Adrenal gland (tissue), 19 donors: ENCODE results near the gene TM2D1. TPM values are rescaled to one million over a fixed set of nuclear protein-coding genes. Genes with fewer than 3 reads are reported as not detected.

Source experiments
- DNase-seq, 7 donors: peaks; one replicate each; pipeline ENCODE4 v3.0.0-alpha.2; 2019 to 2020
- H3K27ac ChIP-seq, 5 donors: fragments of 200-600 bp; sonication (generic) in 4 of 5; 1 replicate in 3 of 5; 2 replicates in 2 of 5; pipeline versions ENCODE4 v1.5.1 to v1.8.0; 2016 to 2020; ENCODE audit warnings: mild to moderate bottlenecking in 1 of 5
- H3K27me3 ChIP-seq: fragments of 200-600 bp; 2 replicates; pipeline ENCODE4 v1.8.0; 2021
- H3K36me3 ChIP-seq, 2 donors: fragments of 200-600 bp; replicated peaks in 1 of 2; 1 replicate in 1 of 2; 2 replicates in 1 of 2; pipeline versions ENCODE4 v1.5.1 to v1.8.0; 2018 to 2022
- H3K4me1 ChIP-seq, 2 donors: fragments of 200-600 bp; replicated peaks in 1 of 2; 1 replicate in 1 of 2; 2 replicates in 1 of 2; pipeline versions ENCODE4 v1.5.1 to v1.8.0; 2018 to 2021
- H3K4me3 ChIP-seq, 4 donors: fragments of 200-600 bp; sonication (generic) in 3 of 4; one replicate each; pipeline ENCODE4 v1.5.1; 2016 to 2018
- H3K9me3 ChIP-seq, 3 donors: fragments of 200-600 bp; sonication (generic) in 1 of 3; replicated peaks in 1 of 3; 1 replicate in 2 of 3; 2 replicates in 1 of 3; pipeline versions ENCODE4 v1.5.1 to v1.8.0; 2016 to 2021
- POLR2A ChIP-seq, 2 donors: fragments of 450-650 bp; IDR thresholded peaks; one replicate each; pipeline ENCODE4 v1.6.1; 2017; ENCODE audit warnings: antibody characterized with exemption in 2 of 2, mild to moderate bottlenecking in 2 of 2, moderate library complexity in 1 of 2
- WGBS, 4 donors: extraction: QIAGEN DNeasy Blood & Tissue Kit in 2 of 4; methylation state at CpG; one replicate each; pipeline versions ENCODE4 v1.1.5 to v1.1.7; 2013 to 2017; 5-methylcytosine and 5-hydroxymethylcytosine counted together
- intact Hi-C, 2 donors: fragments of 100-400 bp; cut with DNase I; formaldehyde crosslinking; loops; one replicate each; pipeline versions ENCODE4 v1.14.1 to v1.15.0; 2022 to 2023
- long read RNA-seq, 10 donors: library from polyadenylated mRNA in 3 of 10; unstranded in 2 of 10; stranded (forward) in 1 of 10; transcript quantifications; one replicate each; pipeline ENCODE4 v2.0.0 and lab custom pipeline, GENCODE V29; 2021 to 2026
- polyA plus RNA-seq, 3 donors: library from polyadenylated mRNA; stranded (reverse); fragments of 200-250 nt in 2 of 3; fragments of 350-450 nt in 1 of 3; fragmentation: Illumina TruSeq in 1 of 3; extraction: RNeasy Lipid Tissue Mini Kit (QIAGEN cat#74804) in 1 of 3; gene quantifications; one replicate each; pipeline ENCODE4 v1.2.3, GENCODE V29; 2013 to 2014
- total RNA-seq, 9 donors: library from RNA; depleted of rRNA in 4 of 9; stranded (reverse); fragments of >200 nt in 4 of 9; fragments of 120-200 nt in 1 of 9; fragmentation: NEBNext Ultra II Directional in 1 of 9; extraction: Animal tissue kit (Norgen Biotek cat#: 25700) in 1 of 9; gene quantifications; one replicate each; pipeline versions ENCODE4 v1.1.0 to v1.2.4, GENCODE V29; 2013 to 2023
- TF ChIP-seq, protein P1 (sequence below), 6 experiments: fragments of 450-650 bp in 4 of 6; fragments of 200-600 bp in 2 of 6; sonication (generic) in 1 of 6; IDR thresholded peaks; 1 replicate in 5 of 6; 2 replicates in 1 of 6; pipeline versions ENCODE4 v1.5.1 to v1.8.0; 2016 to 2021; ENCODE audit warnings: antibody characterized with exemption in 6 of 6, mild to moderate bottlenecking in 2 of 6, moderate library complexity in 1 of 6
- donor health status: healthy with polysubstance abuse.
- donor health status: Bipolar disorder and iron deficiency.
- donor health status: DM: yes; HTN: yes; CAD: no.
- donor health status: DM: no; HTN: no; CAD: no.
- donor health status: DM: no; HTN: no; CAD: no.
- donor health status: DM: yes; HTN: yes; CAD: no.

Gene TM2D1
- total RNA-seq (10 to 100 TPM; 43.5 to 96.6 (median 55.1) TPM), polyA plus RNA-seq (10 to 100 TPM in 2 of 3 donors, 1 to 10 TPM in 1; 8.6 to 63.3 (median 11.4) TPM)
- long read RNA-seq, donor 1, transcript TM2D1-212 (7 exons, 969 nt) = major isoform, 25 of 36 reads
- long read RNA-seq, donor 1, partial matches to known transcripts = 0 of 36 reads
- long read RNA-seq, donor 1, other reads (novel, unspliced or antisense) = 8 of 36 reads
- long read RNA-seq, donor 2, transcript TM2D1-212 (7 exons, 969 nt) = major isoform, 24 of 24 reads
- long read RNA-seq, donor 2, partial matches to known transcripts = 0 of 24 reads
- long read RNA-seq, donor 2, other reads (novel, unspliced or antisense) = 0 of 24 reads
- long read RNA-seq, donor 3, transcript TM2D1-212 (7 exons, 969 nt) = major isoform, 33 of 38 reads
- long read RNA-seq, donor 3, partial matches to known transcripts = 0 of 38 reads
- long read RNA-seq, donor 3, other reads (novel, unspliced or antisense) = 0 of 38 reads
- long read RNA-seq, donor 4, transcript TM2D1-201 (7 exons, 1,250 nt) = major isoform, 47 of 58 reads
- long read RNA-seq, donor 4, partial matches to known transcripts = 3 of 58 reads
- long read RNA-seq, donor 4, other reads (novel, unspliced or antisense) = 8 of 58 reads
- long read RNA-seq, donor 5, transcript TM2D1-201 (7 exons, 1,250 nt) = major isoform, 39 of 72 reads
- long read RNA-seq, donor 5, partial matches to known transcripts = 6 of 72 reads
- long read RNA-seq, donor 5, other reads (novel, unspliced or antisense) = 26 of 72 reads
- long read RNA-seq, donor 6, transcript TM2D1-201 (7 exons, 1,250 nt) = major isoform, 28 of 44 reads
- long read RNA-seq, donor 6, partial matches to known transcripts = 3 of 44 reads
- long read RNA-seq, donor 6, other reads (novel, unspliced or antisense) = 12 of 44 reads
- long read RNA-seq, donor 7, transcript TM2D1-212 (7 exons, 969 nt) = major isoform, 9 of 13 reads
- long read RNA-seq, donor 7, partial matches to known transcripts = 0 of 13 reads
- long read RNA-seq, donor 7, other reads (novel, unspliced or antisense) = 0 of 13 reads
- long read RNA-seq, donor 8, transcript TM2D1-212 (7 exons, 969 nt) = major isoform, 31 of 40 reads
- long read RNA-seq, donor 8, partial matches to known transcripts = 0 of 40 reads
- long read RNA-seq, donor 8, other reads (novel, unspliced or antisense) = 6 of 40 reads
- long read RNA-seq, donor 9, transcript TM2D1-212 (7 exons, 969 nt) = major isoform, 19 of 19 reads
- long read RNA-seq, donor 9, partial matches to known transcripts = 0 of 19 reads
- long read RNA-seq, donor 9, other reads (novel, unspliced or antisense) = 0 of 19 reads
- long read RNA-seq, donor 10, transcript TM2D1-212 (7 exons, 969 nt) = major isoform, 14 of 18 reads
- long read RNA-seq, donor 10, partial matches to known transcripts = 0 of 18 reads
- long read RNA-seq, donor 10, other reads (novel, unspliced or antisense) = 0 of 18 reads

DNA sequence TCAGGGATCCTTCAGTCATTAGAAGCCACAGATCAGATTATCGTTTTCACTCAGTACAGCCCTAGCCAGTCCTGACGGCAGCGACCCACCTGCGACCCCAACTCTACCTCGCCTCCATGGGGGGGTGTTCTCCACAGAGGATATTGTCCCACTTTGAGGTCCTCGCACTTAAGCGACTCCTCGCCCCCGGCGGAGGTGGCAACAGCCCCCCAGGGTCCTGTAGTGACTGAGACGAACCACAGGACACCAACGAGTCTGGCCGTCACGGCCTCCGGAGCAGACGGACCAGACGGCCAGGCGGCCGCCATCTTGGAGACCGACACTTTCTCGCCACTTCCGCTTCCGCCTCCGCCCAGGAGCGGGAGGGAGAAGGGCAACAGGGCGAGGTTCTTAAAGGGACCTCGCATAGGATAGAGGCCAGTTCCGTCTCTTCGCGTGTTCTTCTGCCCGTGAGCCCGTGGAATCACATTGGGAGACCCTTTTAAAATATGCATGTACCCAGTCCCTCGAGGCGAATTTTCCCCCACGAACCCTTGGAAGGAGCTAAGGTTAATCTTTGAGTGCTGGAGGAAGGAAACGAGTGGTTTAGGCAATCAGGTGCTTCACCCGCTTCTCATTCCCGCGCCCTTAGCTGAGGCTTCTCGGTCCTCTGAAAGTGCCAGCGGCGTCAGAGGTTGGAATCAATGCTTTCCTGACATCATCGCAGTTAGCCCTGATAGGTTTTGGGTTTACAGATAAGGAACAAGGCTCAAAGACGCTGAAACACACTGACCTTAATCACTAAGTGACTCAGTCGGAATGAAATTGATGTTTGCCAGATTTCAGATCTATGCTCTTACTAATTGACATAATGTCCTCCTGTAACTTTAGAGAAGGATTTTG is at the start of gene TM2D1:
Gene TM2D1, minus strand, starts transcription at position 329 of the 882 bp plus-strand sequence. Its CDS starts 21 bp downstream, at position 308.
- TF ChIP-seq, protein P1, sequence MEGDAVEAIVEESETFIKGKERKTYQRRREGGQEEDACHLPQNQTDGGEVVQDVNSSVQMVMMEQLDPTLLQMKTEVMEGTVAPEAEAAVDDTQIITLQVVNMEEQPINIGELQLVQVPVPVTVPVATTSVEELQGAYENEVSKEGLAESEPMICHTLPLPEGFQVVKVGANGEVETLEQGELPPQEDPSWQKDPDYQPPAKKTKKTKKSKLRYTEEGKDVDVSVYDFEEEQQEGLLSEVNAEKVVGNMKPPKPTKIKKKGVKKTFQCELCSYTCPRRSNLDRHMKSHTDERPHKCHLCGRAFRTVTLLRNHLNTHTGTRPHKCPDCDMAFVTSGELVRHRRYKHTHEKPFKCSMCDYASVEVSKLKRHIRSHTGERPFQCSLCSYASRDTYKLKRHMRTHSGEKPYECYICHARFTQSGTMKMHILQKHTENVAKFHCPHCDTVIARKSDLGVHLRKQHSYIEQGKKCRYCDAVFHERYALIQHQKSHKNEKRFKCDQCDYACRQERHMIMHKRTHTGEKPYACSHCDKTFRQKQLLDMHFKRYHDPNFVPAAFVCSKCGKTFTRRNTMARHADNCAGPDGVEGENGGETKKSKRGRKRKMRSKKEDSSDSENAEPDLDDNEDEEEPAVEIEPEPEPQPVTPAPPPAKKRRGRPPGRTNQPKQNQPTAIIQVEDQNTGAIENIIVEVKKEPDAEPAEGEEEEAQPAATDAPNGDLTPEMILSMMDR (IDR thresholded peaks at IDR 0.05) = peak in 1 of 6 experiments; percentile 4
- peak; percentile 85 to 90 for TF ChIP-seq POLR2A (IDR thresholded peaks at IDR 0.05)
- intact Hi-C loops = no loop called here
- DNase-seq = peak; percentile 87 to 93 (median 90)
- H3K9me3 ChIP-seq = no peaks in the 10 kb centered on the region
- H3K4me1 ChIP-seq = peaks cover 7 to 33% of the 10 kb centered on the region in 2 donors
- H3K4me3 ChIP-seq = peak within 1 kb of the TSS; percentile 71 to 84 (median 76)
- no peaks in the 10 kb centered on the region for H3K27me3 ChIP-seq
- peak within 1 kb of the TSS; percentile 57 to 93 (median 84) for H3K27ac ChIP-seq
- WGBS, 4 donors = 0% methylated on average over 35 to 45 of the region's 45 CpGs
- H3K36me3 ChIP-seq = peaks cover 0 to 4% of the 10 kb centered on the region in 2 donors

DNA sequence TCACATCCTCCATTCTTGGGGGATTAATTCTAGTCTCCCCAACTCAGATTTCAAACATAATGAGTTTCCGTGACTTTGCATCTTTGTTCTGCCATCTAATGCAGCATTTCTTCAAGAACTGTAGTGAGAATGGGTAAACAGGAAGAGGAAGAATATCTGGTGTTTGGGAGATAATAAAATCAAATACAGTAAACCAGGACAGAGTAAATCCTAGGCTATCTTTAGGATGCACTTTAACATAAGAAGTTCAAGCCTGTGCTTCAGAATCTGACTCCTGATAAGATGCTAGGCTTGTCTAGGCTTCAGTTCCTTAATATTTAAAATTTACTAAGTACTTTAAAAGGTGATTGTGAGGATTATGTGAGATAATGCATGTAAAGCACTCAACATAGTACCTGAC is 45.2 kb upstream of the TM2D1 start:
- H3K27me3 ChIP-seq = no peaks in the 10 kb centered on the region
- 88 to 97% (median 95%) methylated on average over 1 of the region's 1 CpG for WGBS, 4 donors
- no peaks in the 10 kb centered on the region for H3K36me3 ChIP-seq
- DNase-seq = no peak
- no peaks in the 10 kb centered on the region for H3K4me1 ChIP-seq
- no peak overlapping the region for H3K27ac ChIP-seq
- no peak overlapping the region for H3K4me3 ChIP-seq
- intact Hi-C loops = no loop called here
- no peaks in the 10 kb centered on the region for H3K9me3 ChIP-seq
- TF ChIP-seq, protein P1 (IDR thresholded peaks at IDR 0.05) = no peak
- TF ChIP-seq POLR2A (IDR thresholded peaks at IDR 0.05) = no peak

DNA sequence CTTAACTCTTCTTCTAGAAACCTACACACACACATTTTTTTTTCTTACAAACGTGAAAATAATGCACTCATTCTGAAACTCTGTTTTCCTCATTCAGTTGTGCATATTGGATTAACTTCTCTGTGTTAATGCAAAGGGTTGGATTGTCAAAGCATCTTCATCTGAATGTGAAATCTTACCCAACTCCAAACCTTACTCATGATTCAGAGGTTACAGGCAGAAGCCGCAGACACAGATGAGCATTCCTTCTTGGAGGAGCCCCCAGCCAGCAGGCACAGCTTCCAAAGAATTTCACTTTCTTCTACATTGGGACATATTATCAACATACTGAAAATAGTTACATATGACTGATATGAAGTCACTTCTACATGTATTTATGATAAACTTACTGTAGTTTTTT is 33.0 kb upstream of the TM2D1 start:
- 79 to 95% (median 83%) methylated on average over 2 of the region's 2 CpGs for WGBS, 4 donors
- H3K9me3 ChIP-seq = no peaks in the 10 kb centered on the region
- H3K4me1 ChIP-seq = no peaks in the 10 kb centered on the region
- intact Hi-C loops = no loop called here
- H3K36me3 ChIP-seq = no peaks in the 10 kb centered on the region
- no peak overlapping the region for H3K4me3 ChIP-seq
- DNase-seq = no peak
- TF ChIP-seq, protein P1 (IDR thresholded peaks at IDR 0.05) = no peak
- TF ChIP-seq POLR2A (IDR thresholded peaks at IDR 0.05) = no peak
- H3K27me3 ChIP-seq = no peaks in the 10 kb centered on the region
- H3K27ac ChIP-seq = no peak overlapping the region
